ENCODE results near the gene MDH2. TPM values are rescaled to one million over a fixed set of nuclear protein-coding genes. Genes with fewer than 3 reads are reported as not detected.
"Not testable (repeated sequence)": the region's sequence is repeated elsewhere in the genome, so short reads cannot be mapped to it uniquely, and the experiment has no call there.

MDH2 gene
- total and polyA plus RNA-seq, 2 of the 4 experiments (the other 2 are of a cell fraction), result 55.4 to 206 TPM

GRCh38 chr7:76057813-76058145, 9.9 kb downstream of the MDH2 start:
- Histone ChIP-seq H3K36me3 (ENCODE audit: control insufficient read depth, insufficient read depth, low read length) (peaks cover 62% of the 10 kb centered on the region), H3K9me3 (ENCODE audit: control insufficient read depth, insufficient read depth, low read length) (no peaks in the 10 kb centered on the region), H3K79me1 (ENCODE audit: low read depth in 1 of 2, low read length in 2 of 2) (peaks cover 45 to 86% of the 10 kb centered on the region in 2 experiments), H2AK9ac (replicated peaks; ENCODE audit: low read depth, low read length, poor library complexity) (no peak overlapping the region), H2AFZ (replicated peaks; ENCODE audit: low read length, poor library complexity) (no peak overlapping the region), H2BK5ac (ENCODE audit: low read depth, low read length, poor library complexity, severe bottlenecking) (no peak overlapping the region), H3K56ac (ENCODE audit: extremely low read depth, insufficient read depth, low read length) (no peak overlapping the region), H2BK15ac (ENCODE audit: low read depth, low read length) (no peak overlapping the region), H4K91ac (ENCODE audit: insufficient read depth, low read depth, low read length) (no peak overlapping the region), H4K5ac (ENCODE audit: low read depth, low read length) (no peak overlapping the region), H3K14ac (replicated peaks; ENCODE audit: low read depth, low read length) (no peak overlapping the region), H3K27ac (ENCODE audit: insufficient read depth, low read length) (no peak overlapping the region), H3K27me3 (ENCODE audit: control insufficient read depth, insufficient read depth, low read length) (no peaks in the 10 kb centered on the region), H3K4ac (ENCODE audit: low read depth, low read length) (no peak overlapping the region), H3K4me1 (ENCODE audit: control insufficient read depth, insufficient read depth, low read length) (peaks cover 12% of the 10 kb centered on the region), H4K8ac (ENCODE audit: low read depth in 2 of 2, low read length in 2 of 2) (no peak overlapping the region), H3K9ac (ENCODE audit: low read depth, low read length) (no peak overlapping the region), H3K18ac (ENCODE audit: low read depth, low read length) (no peak overlapping the region), H3K23ac (ENCODE audit: low read depth, low read length) (no peak overlapping the region), H3K4me2 (ENCODE audit: low read depth, low read length) (no peak overlapping the region), H2BK120ac (ENCODE audit: low read depth, low read length) (no peak overlapping the region), H3K4me3 (ENCODE audit: insufficient read depth, low read depth, low read length) (no peak overlapping the region), H2BK20ac (ENCODE audit: low read depth, low read length) (no peak overlapping the region), H2AK5ac (ENCODE audit: low read depth, low read length) (no peak overlapping the region), H3K9me1 (ENCODE audit: insufficient read depth, low read length) (peaks cover 19% of the 10 kb centered on the region; the same call in 1 of the 2 replicates), H4K20me1 (ENCODE audit: insufficient read depth, low read length) (peaks cover 50% of the 10 kb centered on the region)
- BruUV-seq (replicated peaks), result no TSS peak
- 94% methylated on average over 8 of the region's 11 CpGs; no CpG with 5 or more reads in 1 of the 2 experiments for WGBS, 2 experiments (ENCODE audit: extremely low coverage in 2 of 2, insufficient read length in 1 of 2)
- dilution Hi-C loops (cut with HindIII; ENCODE audit: low sequenced_read_pairs, unreplicated experiment), result no loop called here
- ChIA-PET CTCF (no interaction called here), POLR2A (ENCODE audit: unreplicated experiment) (no interaction called here)
- in situ Hi-C loops (cut with MboI; ENCODE audit: low sequenced_read_pairs), result no loop called here
- ATAC-seq (ENCODE audit: low read depth) (no peak), DNase-seq (no peak)
- intact Hi-C loops (cut with micrococcal nuclease), result no loop called here
- TF ChIP-seq MAFK (IDR thresholded peaks at IDR 0.05; ENCODE audit: low read depth, low read length) (no peak), RFX5 (IDR thresholded peaks at IDR 0.05; ENCODE audit: low read depth, low read length) (no peak), USF2 (IDR thresholded peaks at IDR 0.05; ENCODE audit: low read depth, low read length) (no peak), FOS (IDR thresholded peaks at IDR 0.05; ENCODE audit: low read depth, low read length) (no peak), CHD1 (IDR thresholded peaks at IDR 0.05; ENCODE audit: low read depth, low read length) (no peak), CEBPB (IDR thresholded peaks at IDR 0.05; ENCODE audit: low read depth, low read length) (no peak), POLR2A (IDR thresholded peaks at IDR 0.05; ENCODE audit: low read depth, low read length) (no peak), BHLHE40 (IDR thresholded peaks at IDR 0.05; ENCODE audit: low read depth, low read length) (no peak), RAD21 (IDR thresholded peaks at IDR 0.05; ENCODE audit: low read length) (no peak), MXI1 (IDR thresholded peaks at IDR 0.05; ENCODE audit: borderline replicate concordance, low read depth, low read length) (no peak), SMC3 (IDR thresholded peaks at IDR 0.05; ENCODE audit: low read depth, low read length) (no peak)

GRCh38 chr7:76058745-76059144, 10.8 kb downstream of the MDH2 start:
- H2BK120ac ChIP-seq (ENCODE audit: low read depth, low read length); H3K56ac ChIP-seq (ENCODE audit: extremely low read depth, insufficient read depth, low read length); H3K14ac ChIP-seq (replicated peaks; ENCODE audit: low read depth, low read length); H2BK15ac ChIP-seq (ENCODE audit: low read depth, low read length); H2BK5ac ChIP-seq (ENCODE audit: low read depth, low read length, poor library complexity, severe bottlenecking); POLR2A ChIA-PET (ENCODE audit: unreplicated experiment); H3K23ac ChIP-seq (ENCODE audit: low read depth, low read length); H2AK9ac ChIP-seq (replicated peaks; ENCODE audit: low read depth, low read length, poor library complexity); H3K9ac ChIP-seq (ENCODE audit: low read depth, low read length); H3K18ac ChIP-seq (ENCODE audit: low read depth, low read length); H4K8ac ChIP-seq (ENCODE audit: low read depth in 2 of 2, low read length in 2 of 2); BruUV-seq (replicated peaks); H3K4ac ChIP-seq (ENCODE audit: low read depth, low read length); DNase-seq; H3K4me1 ChIP-seq (ENCODE audit: control insufficient read depth, insufficient read depth, low read length); H3K4me2 ChIP-seq (ENCODE audit: low read depth, low read length); in situ Hi-C loops (cut with MboI; ENCODE audit: low sequenced_read_pairs); H3K4me3 ChIP-seq (ENCODE audit: insufficient read depth, low read depth, low read length); H2AFZ ChIP-seq (replicated peaks; ENCODE audit: low read length, poor library complexity); H4K5ac ChIP-seq (ENCODE audit: low read depth, low read length); ATAC-seq (ENCODE audit: low read depth); intact Hi-C loops (cut with micrococcal nuclease); H3K9me3 ChIP-seq (ENCODE audit: control insufficient read depth, insufficient read depth, low read length); H3K27ac ChIP-seq (ENCODE audit: insufficient read depth, low read length); H4K91ac ChIP-seq (ENCODE audit: insufficient read depth, low read depth, low read length); H2AK5ac ChIP-seq (ENCODE audit: low read depth, low read length); H3K27me3 ChIP-seq (ENCODE audit: control insufficient read depth, insufficient read depth, low read length); CTCF ChIA-PET; H2BK20ac ChIP-seq (ENCODE audit: low read depth, low read length); dilution Hi-C loops (cut with HindIII; ENCODE audit: low sequenced_read_pairs, unreplicated experiment): not testable (repeated sequence)
- Histone ChIP-seq H3K9me1 (ENCODE audit: insufficient read depth, low read length) (peaks cover 15% of the 10 kb centered on the region; the same call in 1 of the 2 replicates), H4K20me1 (ENCODE audit: insufficient read depth, low read length) (peaks cover 40% of the 10 kb centered on the region), H3K36me3 (ENCODE audit: control insufficient read depth, insufficient read depth, low read length) (peaks cover 71% of the 10 kb centered on the region), H3K79me1 (ENCODE audit: low read depth in 1 of 2, low read length in 2 of 2) (peaks cover 37 to 81% of the 10 kb centered on the region in 2 experiments)
- WGBS, 2 experiments (ENCODE audit: extremely low coverage in 2 of 2, insufficient read length in 1 of 2), result 94% methylated on average over 2 of the region's 7 CpGs; no CpG with 5 or more reads in 1 of the 2 experiments
